Measurements from ENCODE around the gene CFD.
"Not testable (repeated sequence)": the region's sequence is repeated elsewhere in the genome, so short reads cannot be mapped to it uniquely, and the experiment has no call there.

The CFD gene

DNA sequence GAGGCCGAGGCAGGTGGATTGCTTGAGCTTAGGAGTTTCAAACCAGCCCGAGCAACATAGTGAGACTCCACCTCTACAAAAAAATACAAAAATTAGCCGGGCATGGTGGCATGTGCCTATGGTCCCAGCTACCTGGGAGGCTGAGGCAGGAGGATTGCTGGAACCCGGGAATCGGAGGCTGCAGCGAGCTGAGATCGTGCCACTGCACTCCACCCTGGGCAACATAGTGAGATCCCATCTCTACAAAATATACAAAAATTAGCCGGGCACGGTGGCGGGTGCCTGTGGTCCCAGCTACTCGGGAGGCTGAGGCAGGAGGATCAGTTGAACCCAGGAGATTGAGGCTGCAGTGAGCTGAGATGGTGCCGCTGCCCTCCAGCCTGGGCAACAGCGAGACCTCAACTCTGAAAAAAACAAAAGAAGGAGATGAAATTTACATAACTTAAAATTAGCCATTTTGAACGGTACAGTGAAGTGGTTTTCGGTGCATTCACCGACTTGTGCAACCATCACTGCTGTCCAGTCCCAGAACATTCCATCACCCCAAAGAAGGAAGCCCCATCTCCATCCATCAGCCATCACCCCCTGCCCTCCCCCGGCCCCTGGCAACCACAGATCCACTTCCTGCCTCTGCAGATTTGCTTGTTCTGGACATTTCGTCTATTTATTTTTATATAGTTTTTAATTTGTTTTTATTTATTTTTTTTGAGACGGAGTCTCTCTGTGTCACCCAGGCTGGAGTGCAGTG is 33.4 kb upstream of the CFD start:
- FAIRE-seq = no peak

DNA sequence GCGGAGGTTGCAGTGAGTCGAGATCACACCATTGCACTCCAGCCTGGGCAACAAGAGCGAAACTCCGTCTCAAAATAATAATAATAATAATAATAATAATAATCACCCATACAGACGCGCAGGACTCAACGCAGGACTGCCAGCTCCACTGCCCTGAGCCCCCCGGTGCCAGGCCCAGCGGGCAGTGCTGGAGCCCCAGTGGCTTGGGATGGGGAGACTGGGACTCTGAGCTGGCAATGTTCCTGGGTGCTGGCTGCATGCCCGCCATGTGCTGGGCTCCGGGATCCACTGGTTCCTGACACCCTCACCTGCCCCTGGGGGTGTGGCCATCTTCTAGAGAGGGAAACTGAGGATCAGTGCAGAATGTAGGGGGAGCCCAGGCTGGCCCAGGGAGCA is 32.2 kb upstream of the CFD start:
- no peak for FAIRE-seq

DNA sequence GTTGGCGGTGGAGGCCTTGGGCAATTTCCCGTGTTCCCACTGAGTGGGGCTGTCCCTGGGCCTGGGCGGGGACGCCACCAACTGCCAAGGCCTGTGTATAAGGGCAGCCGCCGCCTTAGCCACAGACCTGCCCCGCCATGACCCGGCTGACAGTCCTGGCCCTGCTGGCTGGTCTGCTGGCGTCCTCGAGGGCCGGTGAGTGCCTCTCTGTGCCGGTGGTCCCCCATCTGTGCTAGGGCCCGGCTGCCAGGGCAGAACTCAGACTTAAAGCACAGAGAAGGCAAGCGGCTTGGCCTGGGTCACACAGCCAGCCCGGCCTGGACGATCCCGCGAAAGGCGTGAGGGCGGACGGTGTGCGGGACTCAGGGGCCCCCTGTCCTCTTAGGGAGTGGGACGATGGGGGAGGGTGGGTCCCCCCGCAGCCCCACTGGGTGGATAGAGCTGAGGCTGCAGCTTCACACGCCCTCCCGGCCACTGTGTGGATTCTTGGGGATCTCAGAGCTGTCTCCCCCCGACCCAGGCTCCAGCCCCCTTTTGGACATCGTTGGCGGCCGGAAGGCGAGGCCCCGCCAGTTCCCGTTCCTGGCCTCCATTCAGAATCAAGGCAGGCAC is 31.6 kb upstream of the CFD start, which contains the start of gene AZU1:
TSS of gene AZU1 (plus strand) at position 128 of the 612 bp plus-strand sequence. CDS start at position 138, 10 bp downstream.
- no peak for FAIRE-seq

DNA sequence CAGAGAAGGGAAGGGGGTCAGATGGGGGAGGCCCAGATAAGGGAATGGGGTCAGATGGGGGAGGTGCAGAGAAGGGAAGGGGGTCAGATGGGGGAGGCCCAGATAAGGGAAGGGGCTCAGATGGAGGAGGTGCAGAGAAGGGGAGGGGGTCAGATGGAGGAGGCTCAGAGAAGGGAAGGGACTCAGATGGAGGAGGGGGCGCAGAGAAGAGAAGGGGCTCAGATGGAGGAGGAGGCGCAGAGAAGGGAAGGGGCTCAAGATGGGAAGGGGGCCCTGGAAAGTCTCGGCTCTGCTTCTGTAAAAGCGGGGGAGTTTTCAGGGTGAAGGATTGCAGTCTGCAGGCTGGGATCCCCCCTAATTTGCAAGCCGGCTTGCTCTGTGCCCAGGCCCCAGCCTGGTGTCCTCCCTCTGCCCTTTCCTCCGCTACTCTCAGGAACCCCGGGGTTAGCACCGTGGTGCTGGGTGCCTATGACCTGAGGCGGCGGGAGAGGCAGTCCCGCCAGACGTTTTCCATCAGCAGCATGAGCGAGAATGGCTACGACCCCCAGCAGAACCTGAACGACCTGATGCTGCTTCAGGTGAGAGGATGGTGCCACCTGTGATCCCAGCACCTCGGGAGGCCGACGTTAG is 30.2 kb upstream of the CFD start:
- FAIRE-seq = no peak

DNA sequence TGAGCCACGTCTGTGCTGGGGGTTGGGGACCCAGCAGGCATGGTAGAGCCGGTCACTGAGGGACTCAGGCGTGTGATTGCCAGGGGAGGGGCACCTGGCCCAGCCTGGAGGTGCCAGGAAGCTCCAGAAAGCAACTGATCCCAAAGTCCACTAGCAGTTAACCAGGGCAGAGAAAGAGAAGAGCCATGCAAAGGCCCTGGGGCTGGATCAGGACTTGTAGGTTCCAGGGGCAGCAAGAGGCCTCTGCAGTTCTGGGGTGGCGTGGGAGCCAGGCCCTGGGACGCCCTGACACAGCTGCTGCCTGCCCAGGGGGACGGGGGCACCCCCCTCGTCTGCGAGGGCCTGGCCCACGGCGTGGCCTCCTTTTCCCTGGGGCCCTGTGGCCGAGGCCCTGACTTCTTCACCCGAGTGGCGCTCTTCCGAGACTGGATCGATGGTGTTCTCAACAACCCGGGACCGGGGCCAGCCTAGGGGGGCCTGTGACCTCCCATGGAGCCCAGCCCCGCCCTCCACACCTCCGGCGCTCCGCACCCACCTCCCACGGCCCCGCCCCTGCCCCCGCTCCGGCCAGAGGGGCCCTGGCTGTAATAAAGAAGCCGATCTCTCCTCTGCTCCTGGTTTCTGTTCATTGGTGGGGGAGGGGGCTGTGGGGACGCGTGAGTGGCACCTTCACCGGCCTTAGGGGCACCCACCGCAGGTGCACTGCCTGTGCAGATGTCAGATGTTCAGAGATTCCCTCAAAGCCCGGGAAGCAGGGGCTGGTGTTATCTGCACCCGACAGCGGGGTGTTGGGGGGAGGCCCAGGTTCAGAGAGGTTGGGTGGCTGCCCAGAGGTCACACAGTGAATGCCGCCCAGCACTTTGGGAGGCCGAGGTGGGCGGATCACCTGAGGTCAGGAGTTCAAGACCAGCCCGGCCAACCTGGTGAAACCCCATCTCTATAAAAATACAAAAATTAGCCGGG is 27.8 kb upstream of the CFD start:
- FAIRE-seq = no peak

DNA sequence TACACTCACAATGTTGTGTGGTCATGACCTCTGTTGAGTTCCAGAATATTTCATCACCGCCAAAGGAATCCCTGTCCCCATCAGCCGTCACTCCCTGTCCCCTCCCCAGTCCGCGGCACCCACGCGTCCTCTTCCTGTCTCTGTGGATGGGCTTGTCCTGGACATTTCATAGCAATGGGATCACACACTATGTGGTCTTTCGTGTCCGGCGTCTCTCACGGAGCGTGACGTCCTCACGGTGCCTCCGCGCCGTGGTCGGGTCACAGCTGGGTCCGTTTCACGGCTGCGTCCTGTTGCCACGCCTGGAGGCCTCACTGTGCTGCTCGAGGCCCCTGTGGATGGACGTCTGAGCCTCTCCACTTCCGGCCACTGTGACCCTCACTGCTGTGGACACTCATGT is 25.2 kb upstream of the CFD start:
- no peak for FAIRE-seq

DNA sequence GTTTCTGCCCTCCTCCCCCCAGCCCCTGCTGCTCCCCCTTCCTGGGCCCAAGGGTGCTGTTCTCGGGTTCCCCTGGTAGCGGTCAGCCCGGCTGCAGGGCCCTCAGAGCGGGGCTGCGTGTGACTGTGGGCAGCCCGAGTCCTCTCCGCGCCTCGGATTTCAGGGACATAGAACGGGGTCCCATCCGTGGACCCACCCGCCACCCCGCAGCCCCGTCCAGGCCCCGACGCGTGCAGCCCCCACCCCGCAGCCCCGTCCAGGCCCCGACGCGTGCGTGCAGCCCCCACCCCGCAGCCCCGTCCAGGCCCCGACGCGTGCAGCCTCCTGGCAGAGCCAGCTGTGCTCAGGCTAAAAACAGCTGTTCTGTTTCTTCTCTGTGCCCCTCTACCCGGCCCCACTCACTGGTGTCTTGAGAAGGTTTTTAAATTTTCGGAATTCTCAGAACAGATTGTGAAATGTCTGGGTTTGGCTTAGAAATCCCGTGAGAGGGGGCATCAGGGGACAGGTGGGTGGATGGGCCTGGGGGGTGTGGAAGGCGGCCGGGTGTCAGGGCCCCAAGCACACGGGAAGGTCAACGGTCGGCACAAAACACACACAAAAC is 24.2 kb upstream of the CFD start:
- FAIRE-seq = no peak

DNA sequence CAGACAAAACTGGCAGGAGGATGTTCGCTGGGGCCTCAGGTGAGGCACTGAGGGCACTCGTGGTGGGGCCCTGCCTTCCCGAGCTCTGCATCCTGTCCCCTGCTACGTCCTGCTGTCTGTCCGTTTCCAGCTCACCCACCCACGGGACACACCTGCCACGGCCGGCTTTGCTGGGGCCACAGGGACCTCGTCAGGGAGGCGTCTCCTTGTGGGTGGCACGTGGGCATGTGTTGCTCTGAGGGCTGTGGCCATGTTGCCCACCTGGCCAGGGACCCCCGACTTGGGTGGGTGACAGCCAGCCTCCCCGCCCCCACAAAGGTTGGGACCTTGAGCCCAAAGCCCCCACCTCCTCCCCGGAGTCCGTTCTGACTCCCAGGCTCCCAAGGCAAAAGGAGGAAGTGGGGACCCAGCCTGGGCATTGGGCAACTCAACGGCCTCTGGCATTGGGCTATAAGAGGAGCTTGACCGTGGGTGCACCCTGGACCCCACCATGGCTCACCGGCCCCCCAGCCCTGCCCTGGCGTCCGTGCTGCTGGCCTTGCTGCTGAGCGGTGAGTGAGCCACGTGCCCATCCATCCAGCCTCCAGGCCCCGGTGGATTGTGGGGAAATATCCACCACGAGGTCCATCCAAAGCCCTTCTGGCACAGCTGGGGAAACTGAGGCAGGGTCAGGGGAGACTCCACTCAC is 18.8 kb upstream of the CFD start, which contains the start of gene PRTN3:
TSS of gene PRTN3 (plus strand) at position 481 of the 688 bp plus-strand sequence. CDS start at position 491, 10 bp downstream.
- no peak for FAIRE-seq

DNA sequence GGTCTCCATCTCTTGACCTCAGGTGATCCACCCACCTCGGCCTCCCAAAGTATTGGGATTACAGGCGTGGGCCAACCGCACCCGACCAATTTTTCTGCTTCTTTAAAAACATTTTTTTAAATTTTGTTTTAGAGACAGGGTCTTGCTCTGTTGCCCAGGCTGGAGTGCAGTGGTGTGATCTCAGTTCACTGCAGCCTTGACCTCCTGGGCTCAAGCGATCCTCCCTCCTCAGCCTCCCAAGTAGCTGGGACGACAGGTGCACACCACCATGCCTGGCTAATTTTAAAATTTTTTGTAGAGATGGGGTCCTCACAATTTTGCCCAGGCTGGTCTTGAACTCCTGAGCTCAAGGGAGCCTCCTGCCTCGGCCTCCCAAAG is 16.7 kb upstream of the CFD start:
- FAIRE-seq = not testable (repeated sequence)

DNA sequence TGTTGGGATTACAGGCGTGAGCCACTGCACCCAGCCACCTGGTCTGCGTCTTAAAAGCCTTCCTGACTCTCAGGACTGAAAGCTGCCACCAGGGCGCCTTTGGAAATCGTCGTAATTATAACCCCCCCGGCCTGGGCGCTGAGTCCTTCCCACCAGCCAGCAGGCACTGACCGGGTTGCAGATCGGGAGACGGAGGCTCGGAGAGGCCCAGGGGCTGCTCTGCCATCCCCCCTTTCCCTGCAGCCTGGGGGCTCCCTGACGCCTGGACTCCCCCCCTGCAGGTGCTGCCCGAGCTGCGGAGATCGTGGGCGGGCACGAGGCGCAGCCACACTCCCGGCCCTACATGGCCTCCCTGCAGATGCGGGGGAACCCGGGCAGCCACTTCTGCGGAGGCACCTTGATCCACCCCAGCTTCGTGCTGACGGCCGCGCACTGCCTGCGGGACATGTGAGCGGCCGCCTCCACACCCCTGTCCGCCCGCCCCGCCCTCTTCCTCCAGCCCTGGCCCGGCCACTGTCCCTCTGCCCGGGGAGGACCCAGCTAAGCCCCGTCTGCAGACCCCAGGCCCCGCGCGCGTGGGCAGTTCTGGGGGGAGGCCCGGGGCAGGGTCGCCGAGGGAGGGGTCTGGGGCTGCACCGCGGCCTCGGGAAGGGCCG is 16.2 kb upstream of the CFD start:
- FAIRE-seq = no peak

DNA sequence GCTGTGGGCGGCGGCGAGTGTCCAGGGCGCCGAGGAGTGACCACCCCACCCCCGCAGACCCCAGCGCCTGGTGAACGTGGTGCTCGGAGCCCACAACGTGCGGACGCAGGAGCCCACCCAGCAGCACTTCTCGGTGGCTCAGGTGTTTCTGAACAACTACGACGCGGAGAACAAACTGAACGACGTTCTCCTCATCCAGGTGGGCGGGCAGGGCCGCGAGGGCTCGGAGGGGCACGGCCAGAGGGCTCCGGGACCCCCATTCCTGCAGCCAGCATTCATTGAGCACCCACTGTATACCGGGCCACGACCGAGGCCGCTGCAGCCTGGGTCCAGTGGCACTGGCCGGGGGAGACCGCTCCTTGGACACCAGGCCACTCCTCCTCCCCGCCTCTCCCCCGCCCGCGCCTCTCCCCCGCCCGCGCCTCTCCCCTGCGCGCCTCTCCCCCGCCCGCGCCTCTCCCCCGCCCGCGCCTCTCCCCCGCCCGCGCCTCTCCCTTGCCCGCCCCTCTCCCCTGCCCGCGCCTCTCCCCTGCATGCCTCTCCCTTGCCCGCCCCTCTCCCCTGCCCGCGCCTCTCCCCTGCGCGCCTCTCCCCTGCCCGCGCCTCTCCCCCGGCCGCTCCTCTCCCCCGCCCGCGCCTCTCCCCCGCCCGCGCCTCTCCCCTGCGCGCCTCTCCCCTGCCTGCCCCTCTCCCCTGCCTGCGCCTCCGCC is 15.5 kb upstream of the CFD start:
- no peak for FAIRE-seq

DNA sequence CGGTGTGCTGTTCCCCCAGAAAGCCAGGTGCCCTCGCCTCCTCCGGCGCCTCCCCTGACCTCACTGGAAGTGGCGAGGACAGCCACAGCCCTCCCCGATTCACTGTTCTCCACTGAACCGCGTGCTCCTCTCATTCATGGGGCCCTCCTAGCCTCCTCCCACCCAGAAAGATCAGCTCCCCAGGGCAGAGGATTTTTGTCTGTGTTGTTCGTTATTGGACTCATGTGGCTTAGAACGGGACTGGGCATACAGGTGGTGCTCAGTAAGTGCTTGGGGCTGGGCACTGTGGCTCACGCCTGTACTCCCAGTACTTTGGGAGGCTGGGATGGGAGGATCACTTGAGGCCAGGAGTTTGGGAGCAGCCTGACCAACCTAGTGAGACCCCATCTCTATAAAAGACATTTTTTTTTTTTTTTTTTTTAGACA is 14.9 kb upstream of the CFD start:
- FAIRE-seq = no peak

DNA sequence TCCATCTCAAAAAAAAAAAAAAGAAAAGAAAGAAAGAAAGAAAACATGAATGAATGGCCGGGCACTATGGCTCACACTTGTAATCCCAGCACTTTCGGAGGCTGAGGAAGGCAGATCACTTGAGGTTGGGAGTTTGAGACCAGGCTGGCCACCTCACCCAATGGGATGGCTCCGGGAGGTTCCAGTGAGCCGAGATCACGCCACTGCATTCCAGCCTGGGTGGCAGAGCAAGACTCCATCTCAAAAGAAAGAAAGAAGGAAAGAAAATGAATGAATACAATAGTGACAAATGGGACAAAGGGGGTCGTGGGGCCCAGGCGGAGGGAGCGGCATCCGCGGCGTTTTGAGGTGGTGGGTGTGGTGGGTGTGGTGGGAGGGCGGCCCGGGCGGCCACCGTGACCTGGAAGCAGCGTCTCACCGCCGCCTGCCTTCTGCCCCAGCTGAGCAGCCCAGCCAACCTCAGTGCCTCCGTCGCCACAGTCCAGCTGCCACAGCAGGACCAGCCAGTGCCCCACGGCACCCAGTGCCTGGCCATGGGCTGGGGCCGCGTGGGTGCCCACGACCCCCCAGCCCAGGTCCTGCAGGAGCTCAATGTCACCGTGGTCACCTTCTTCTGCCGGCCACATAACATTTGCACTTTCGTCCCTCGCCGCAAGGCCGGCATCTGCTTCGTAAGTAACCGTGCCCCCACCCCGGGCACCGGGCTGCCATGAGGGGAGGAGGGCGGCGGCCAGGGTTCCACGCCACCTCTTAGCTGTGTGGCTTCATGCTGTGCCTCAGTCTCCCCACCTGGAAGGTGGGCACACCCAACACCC is 13.6 kb upstream of the CFD start:
- FAIRE-seq = no peak

DNA sequence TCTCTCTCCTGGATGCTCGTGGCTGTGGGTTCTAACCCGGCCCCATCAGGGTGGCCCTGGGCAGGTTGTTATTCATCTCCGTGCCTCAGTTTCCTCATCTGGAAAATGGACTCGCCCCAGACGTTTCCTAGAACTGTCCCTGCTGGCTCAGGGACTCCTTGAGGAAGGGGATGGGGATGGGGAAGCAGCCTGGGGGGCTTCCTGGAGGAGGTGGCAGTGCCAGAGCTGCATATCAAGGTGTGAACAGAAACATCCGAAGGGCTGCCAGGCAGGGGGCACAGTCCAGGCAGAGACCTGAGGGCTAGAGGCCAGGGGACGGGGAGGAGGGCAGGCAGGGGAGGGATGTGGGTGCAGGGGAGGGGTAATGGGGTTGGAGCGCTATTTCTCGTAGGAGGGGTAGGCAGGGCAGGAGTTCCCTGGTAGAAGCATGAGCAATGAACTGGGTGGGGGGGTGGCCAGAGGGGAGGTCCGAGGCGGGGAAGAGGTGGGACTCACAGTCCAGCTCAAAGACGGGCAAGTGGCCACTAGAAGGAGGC is 11.0 kb upstream of the CFD start:
- FAIRE-seq = no peak

DNA sequence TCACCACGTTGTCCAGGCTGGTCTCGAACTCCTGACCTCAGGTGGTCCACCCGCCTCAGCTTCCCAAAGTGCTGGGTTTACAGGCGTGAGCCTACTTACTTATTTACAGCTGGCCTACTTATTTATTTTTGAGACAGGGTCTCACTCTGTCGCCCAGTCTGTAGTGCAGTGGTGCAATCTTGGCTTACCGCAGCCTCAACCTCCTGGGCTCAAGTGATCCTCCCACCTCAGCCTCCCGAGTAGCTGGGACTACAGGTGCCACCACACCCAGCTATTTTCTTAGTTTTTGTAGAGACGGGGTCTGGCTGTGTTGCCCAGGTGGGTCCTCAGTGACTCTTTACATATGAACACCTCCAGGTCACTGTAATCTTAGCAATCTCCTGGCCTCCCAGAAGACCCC is 10.3 kb upstream of the CFD start:
- FAIRE-seq = not testable (repeated sequence)

DNA sequence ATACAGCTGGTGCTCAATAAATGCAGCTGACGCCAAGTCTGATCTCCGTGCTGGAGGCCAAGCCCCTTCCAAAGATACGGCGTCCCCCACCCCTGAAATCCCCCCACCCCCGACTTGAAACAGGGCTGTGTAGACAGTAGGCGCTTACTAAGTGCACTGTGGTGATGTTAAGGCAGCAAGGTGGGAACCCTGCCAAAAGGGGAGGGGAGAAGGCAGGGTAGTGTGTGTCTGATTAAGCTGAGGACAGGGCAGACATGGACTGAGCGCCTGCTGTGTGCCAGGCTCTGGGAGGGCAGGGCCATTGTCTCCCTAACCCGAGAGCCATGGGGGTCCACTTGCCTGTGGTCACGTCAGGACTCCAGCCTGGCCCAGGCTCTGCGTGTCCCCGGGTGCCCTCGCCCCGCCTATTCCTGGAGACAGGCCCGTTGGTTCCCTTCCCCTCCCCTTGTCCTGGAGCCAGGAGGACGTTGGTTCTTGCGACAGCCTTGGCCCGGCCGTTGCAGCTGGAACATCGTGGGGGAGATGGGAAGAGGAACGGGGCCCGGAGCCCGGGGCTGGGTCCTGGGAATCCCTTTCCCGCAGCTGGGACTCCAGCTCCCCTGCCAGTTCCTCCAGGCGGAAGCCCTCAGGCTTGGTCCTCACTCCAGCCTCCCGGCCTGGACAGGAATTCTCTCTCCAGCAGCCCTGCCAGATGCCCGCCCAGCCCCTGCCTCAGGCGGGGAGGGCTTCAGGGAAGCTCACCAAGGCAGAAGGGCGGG is 9.1 kb upstream of the CFD start:
- no peak for FAIRE-seq

DNA sequence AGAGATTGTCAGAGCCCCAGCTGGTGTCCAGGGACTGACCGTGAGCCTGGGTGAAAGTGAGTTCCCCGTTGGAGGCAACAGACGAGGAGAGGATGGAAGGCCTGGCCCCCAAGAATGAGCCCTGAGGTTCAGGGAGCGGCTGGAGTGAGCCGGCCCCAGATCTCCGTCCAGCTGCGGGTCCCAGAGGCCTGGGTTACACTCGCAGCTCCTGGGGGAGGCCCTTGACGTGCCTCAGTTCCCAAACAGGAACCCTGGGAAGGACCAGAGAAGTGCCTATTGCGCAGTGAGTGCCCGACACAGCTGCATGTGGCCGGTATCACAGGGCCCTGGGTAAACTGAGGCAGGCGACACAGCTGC is 8.5 kb upstream of the CFD start:
- FAIRE-seq = no peak

DNA sequence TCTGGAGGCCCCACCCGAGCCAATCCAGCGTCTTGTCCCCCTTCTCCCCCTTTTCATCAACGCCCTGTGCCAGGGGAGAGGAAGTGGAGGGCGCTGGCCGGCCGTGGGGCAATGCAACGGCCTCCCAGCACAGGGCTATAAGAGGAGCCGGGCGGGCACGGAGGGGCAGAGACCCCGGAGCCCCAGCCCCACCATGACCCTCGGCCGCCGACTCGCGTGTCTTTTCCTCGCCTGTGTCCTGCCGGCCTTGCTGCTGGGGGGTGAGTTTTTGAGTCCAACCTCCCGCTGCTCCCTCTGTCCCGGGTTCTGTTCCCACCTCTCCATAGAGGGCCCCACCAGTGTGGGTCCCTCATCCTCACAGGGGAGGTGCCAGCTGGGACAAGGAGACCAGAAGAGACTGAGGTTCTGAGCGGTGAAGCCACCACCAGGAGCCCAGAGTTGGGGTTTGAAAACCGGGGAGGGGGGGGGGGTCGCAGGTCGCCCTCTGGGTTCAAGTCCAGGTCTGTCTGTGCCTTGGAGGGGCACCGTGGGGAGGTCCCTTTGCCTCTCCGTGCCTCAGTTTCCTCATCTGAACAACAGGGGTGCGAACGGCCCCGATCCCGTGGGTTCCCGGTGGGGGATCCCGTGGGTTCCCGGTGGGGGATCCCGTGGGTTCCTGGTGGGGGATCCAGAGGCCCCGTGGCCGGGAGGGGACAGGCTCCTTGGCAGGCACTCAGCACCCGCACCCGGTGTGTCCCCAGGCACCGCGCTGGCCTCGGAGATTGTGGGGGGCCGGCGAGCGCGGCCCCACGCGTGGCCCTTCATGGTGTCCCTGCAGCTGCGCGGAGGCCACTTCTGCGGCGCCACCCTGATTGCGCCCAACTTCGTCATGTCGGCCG is 7.1 kb upstream of the CFD start, which contains the start of gene ELANE:
TSS of gene ELANE (plus strand) at position 168 of the 878 bp plus-strand sequence. CDS start at position 194, 26 bp downstream.
- FAIRE-seq = no peak
